Lower lobe of right lung (tissue), 2 donors: ENCODE results near the gene ZFP36L2. TPM values are rescaled to one million over a fixed set of nuclear protein-coding genes. Genes with fewer than 3 reads are reported as not detected.

Source experiments
- ATAC-seq, 2 donors: fragments of 200-7000 bp; cut with Tn5 transposase; one replicate each; pipeline ENCODE4 v1.9.1; 2020 to 2022; ENCODE audit warnings: mild to moderate bottlenecking in 2 of 2, moderate library complexity in 2 of 2
- DNase-seq: peaks from one replicate; pipeline ENCODE4 v3.0.0-alpha.2; 2020
- H3K27ac ChIP-seq: fragments of 200-600 bp; one replicate; pipeline ENCODE4 v1.8.0; 2022
- H3K27me3 ChIP-seq: fragments of 200-600 bp; one replicate; pipeline ENCODE4 v1.8.0; 2022; ENCODE audit warnings: low read depth
- H3K36me3 ChIP-seq: fragments of 200-600 bp; one replicate; pipeline ENCODE4 v1.8.0; 2022; ENCODE audit warnings: mild to moderate bottlenecking
- H3K4me1 ChIP-seq: fragments of 200-600 bp; one replicate; pipeline ENCODE4 v1.8.0; 2022
- H3K4me3 ChIP-seq: fragments of 200-600 bp; one replicate; pipeline ENCODE4 v1.8.0; 2022; ENCODE audit warnings: mild to moderate bottlenecking
- H3K9me3 ChIP-seq: fragments of 200-600 bp; one replicate; pipeline ENCODE4 v1.8.0; 2022
- CTCF ChIP-seq: fragments of 200-600 bp; IDR thresholded peaks from one replicate; pipeline ENCODE4 v1.8.0; 2022; ENCODE audit warnings: antibody characterized with exemption, mild to moderate bottlenecking
- intact Hi-C: fragments of 100-400 bp; cut with DNase I; formaldehyde crosslinking; loops from one replicate; pipeline ENCODE4 v1.11.0; 2022
- total RNA-seq: library from RNA; stranded (reverse); fragmentation: NEBNext Ultra II Directional; extraction: Animal tissue kit (Norgen Biotek cat#: 25700); gene quantifications from one replicate; pipeline ENCODE4 v1.2.1, GENCODE V29; 2021
- donor health status: DM: no; HTN: yes; CAD: no; lungs with severe emphysema.

The ZFP36L2 gene
- total RNA-seq, 1 donor from 2014 or later: 136 TPM

GRCh38 chr2:43266711-43267111 is 40.3 kb upstream of the ZFP36L2 start:
- intact Hi-C loops: no loop called here
- TF ChIP-seq CTCF: no peak
- no peaks in the 10 kb centered on the region for H3K27me3 ChIP-seq
- H3K4me1 ChIP-seq: peaks cover 47% of the 10 kb centered on the region
- ATAC-seq (peak; percentile 47 to 66), DNase-seq (peak; percentile 85)
- no peaks in the 10 kb centered on the region for H3K9me3 ChIP-seq
- peak overlapping the region; percentile 11 for H3K27ac ChIP-seq
- no peak overlapping the region for H3K4me3 ChIP-seq
- no peaks in the 10 kb centered on the region for H3K36me3 ChIP-seq

GRCh38 chr2:43265421-43265820 is 39.0 kb upstream of the ZFP36L2 start:
- Histone ChIP-seq H3K36me3 (no peaks in the 10 kb centered on the region), H3K4me3 (no peak overlapping the region), H3K27ac (peak overlapping the region; percentile 48), H3K27me3 (no peaks in the 10 kb centered on the region), H3K4me1 (peaks cover 45% of the 10 kb centered on the region), H3K9me3 (no peaks in the 10 kb centered on the region)
- TF ChIP-seq CTCF: no peak
- DNase-seq: no peak
- intact Hi-C loops: no loop called here
- no peak for ATAC-seq

- intact Hi-C loops: no loop called here
These were observed 38.6 kb upstream of the ZFP36L2 start for GRCh38 chr2:43265001-43265400.

GRCh38 chr2:43262951-43263350 is 36.5 kb upstream of the ZFP36L2 start:
- H3K4me3 ChIP-seq: no peak overlapping the region
- H3K4me1 ChIP-seq: peaks cover 20% of the 10 kb centered on the region
- ATAC-seq (no peak), DNase-seq (no peak)
- H3K9me3 ChIP-seq: no peaks in the 10 kb centered on the region
- H3K27me3 ChIP-seq: no peaks in the 10 kb centered on the region
- no peak for TF ChIP-seq CTCF
- H3K36me3 ChIP-seq: no peaks in the 10 kb centered on the region
- intact Hi-C loops: no loop called here
- H3K27ac ChIP-seq: no peak overlapping the region

More at GRCh38 chr2:43265001-43265400, 38.6 kb upstream of the ZFP36L2 start:
- Histone ChIP-seq H3K9me3 (no peaks in the 10 kb centered on the region), H3K27me3 (no peaks in the 10 kb centered on the region), H3K36me3 (no peaks in the 10 kb centered on the region), H3K4me1 (peaks cover 41% of the 10 kb centered on the region), H3K4me3 (no peak overlapping the region), H3K27ac (peak overlapping the region; percentile 48)
- no peak for TF ChIP-seq CTCF
- DNase-seq: no peak
- ATAC-seq: no peak

- no peaks in the 10 kb centered on the region for H3K36me3 ChIP-seq
- intact Hi-C loops: no loop called here
- no peak overlapping the region for H3K27ac ChIP-seq
- ATAC-seq (no peak), DNase-seq (no peak)
- H3K27me3 ChIP-seq: no peaks in the 10 kb centered on the region
- H3K4me3 ChIP-seq: no peak overlapping the region
- no peaks in the 10 kb centered on the region for H3K9me3 ChIP-seq
- peaks cover 13% of the 10 kb centered on the region for H3K4me1 ChIP-seq
- no peak for TF ChIP-seq CTCF
These were observed 35.8 kb upstream of the ZFP36L2 start for GRCh38 chr2:43262239-43262638.

- Histone ChIP-seq H3K4me3 (no peak overlapping the region), H3K27me3 (no peaks in the 10 kb centered on the region), H3K27ac (no peak overlapping the region), H3K36me3 (no peaks in the 10 kb centered on the region), H3K9me3 (no peaks in the 10 kb centered on the region), H3K4me1 (no peaks in the 10 kb centered on the region)
- DNase-seq: no peak
- ATAC-seq: no peak
- TF ChIP-seq CTCF: no peak
- intact Hi-C loops: no loop called here
These were observed 33.1 kb upstream of the ZFP36L2 start for GRCh38 chr2:43259512-43259911.
